Left lung (tissue), 14 donors: ENCODE measurements around the gene ATAD5. TPM values are rescaled to one million over a fixed set of nuclear protein-coding genes. Genes with fewer than 3 reads are reported as not detected.

Experiments
- ATAC-seq: fragments of 200-7000 bp; cut with Tn5 transposase; one replicate; pipeline ENCODE4 v1.9.1; 2020; ENCODE audit warnings: moderate library complexity
- DNase-seq, 4 donors: peaks; one replicate each; pipeline ENCODE4 v3.0.0-alpha.2; 2013 to 2020
- H3K27ac ChIP-seq, 2 donors: fragments of 200-600 bp; sonication (generic) in 1 of 2; one replicate each; pipeline versions ENCODE4 v1.5.0 to v1.8.0; 2020 to 2021
- H3K27me3 ChIP-seq, 2 donors: fragments of 200-600 bp; sonication (generic) in 1 of 2; one replicate each; pipeline versions ENCODE4 v1.5.0 to v1.8.0; 2020 to 2021
- H3K36me3 ChIP-seq, 2 donors: fragments of 200-600 bp; sonication (generic) in 1 of 2; one replicate each; pipeline versions ENCODE4 v1.5.0 to v1.8.0; 2020 to 2021
- H3K4me1 ChIP-seq, 2 donors: fragments of 200-600 bp; one replicate each; pipeline ENCODE4 v1.8.0; 2021
- H3K4me3 ChIP-seq, 2 donors: fragments of 200-600 bp; sonication (generic) in 1 of 2; one replicate each; pipeline versions ENCODE4 v1.5.0 to v1.8.0; 2020 to 2021; ENCODE audit warnings: mild to moderate bottlenecking in 1 of 2
- H3K9me3 ChIP-seq, 2 donors: fragments of 200-600 bp; sonication (generic) in 1 of 2; one replicate each; pipeline versions ENCODE4 v1.5.0 to v1.8.0; 2020 to 2021
- intact Hi-C, 2 donors: fragments of 100-400 bp; cut with DNase I; formaldehyde crosslinking; loops; one replicate each; pipeline versions ENCODE4 v1.11.2 to v1.14.2; 2022
- long read RNA-seq, 12 donors: library from polyadenylated mRNA in 2 of 12; unstranded in 2 of 12; transcript quantifications; one replicate each; pipeline ENCODE4 v2.0.0 and lab custom pipeline, GENCODE V29; 2019 to 2026
- polyA plus RNA-seq, 6 donors: library from polyadenylated mRNA; unstranded; fragments of 120-200 nt; gene quantifications; one replicate each; pipeline ENCODE4 v1.2.1, GENCODE V29; 2013; ENCODE audit not compliant: insufficient read length in 6 of 6
- total RNA-seq, 2 donors: library from RNA; stranded (reverse); fragmentation: NEBNext Ultra II Directional; extraction: Animal tissue kit (Norgen Biotek cat#: 25700); gene quantifications; one replicate each; pipeline ENCODE4 v1.2.1, GENCODE V29; 2021
- TF ChIP-seq, protein P1 (sequence below), 2 donors: fragments of 200-600 bp; sonication (generic) in 1 of 2; IDR thresholded peaks; one replicate each; pipeline versions ENCODE4 v1.5.0 to v1.8.0; 2021; ENCODE audit warnings: antibody characterized with exemption in 2 of 2
- donor health status: DM: no; HTN: yes; CAD: no.
- donor health status: DM: no; HTN: no; CAD: no.

ATAD5 gene, protein sequence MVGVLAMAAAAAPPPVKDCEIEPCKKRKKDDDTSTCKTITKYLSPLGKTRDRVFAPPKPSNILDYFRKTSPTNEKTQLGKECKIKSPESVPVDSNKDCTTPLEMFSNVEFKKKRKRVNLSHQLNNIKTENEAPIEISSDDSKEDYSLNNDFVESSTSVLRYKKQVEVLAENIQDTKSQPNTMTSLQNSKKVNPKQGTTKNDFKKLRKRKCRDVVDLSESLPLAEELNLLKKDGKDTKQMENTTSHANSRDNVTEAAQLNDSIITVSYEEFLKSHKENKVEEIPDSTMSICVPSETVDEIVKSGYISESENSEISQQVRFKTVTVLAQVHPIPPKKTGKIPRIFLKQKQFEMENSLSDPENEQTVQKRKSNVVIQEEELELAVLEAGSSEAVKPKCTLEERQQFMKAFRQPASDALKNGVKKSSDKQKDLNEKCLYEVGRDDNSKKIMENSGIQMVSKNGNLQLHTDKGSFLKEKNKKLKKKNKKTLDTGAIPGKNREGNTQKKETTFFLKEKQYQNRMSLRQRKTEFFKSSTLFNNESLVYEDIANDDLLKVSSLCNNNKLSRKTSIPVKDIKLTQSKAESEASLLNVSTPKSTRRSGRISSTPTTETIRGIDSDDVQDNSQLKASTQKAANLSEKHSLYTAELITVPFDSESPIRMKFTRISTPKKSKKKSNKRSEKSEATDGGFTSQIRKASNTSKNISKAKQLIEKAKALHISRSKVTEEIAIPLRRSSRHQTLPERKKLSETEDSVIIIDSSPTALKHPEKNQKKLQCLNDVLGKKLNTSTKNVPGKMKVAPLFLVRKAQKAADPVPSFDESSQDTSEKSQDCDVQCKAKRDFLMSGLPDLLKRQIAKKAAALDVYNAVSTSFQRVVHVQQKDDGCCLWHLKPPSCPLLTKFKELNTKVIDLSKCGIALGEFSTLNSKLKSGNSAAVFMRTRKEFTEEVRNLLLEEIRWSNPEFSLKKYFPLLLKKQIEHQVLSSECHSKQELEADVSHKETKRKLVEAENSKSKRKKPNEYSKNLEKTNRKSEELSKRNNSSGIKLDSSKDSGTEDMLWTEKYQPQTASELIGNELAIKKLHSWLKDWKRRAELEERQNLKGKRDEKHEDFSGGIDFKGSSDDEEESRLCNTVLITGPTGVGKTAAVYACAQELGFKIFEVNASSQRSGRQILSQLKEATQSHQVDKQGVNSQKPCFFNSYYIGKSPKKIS (N-terminal part only)
- total RNA-seq (1 to 10 TPM; 2.6 to 4.4 TPM), polyA plus RNA-seq (10 to 100 TPM in 3 of 6 donors, 1 to 10 TPM in 3; 7.2 to 10.6 (median 10.0) TPM)
- long read RNA-seq, donor 1, partial matches to known transcripts = 13 of 23 reads
- long read RNA-seq, donor 1, other reads (novel, unspliced or antisense) = 10 of 23 reads
- long read RNA-seq, donor 2, partial matches to known transcripts = 33 of 33 reads
- long read RNA-seq, donor 2, other reads (novel, unspliced or antisense) = 0 of 33 reads
- long read RNA-seq, donor 3 = 0 reads
- long read RNA-seq, donor 4, partial matches to known transcripts = 1 of 1 reads
- long read RNA-seq, donor 4, other reads (novel, unspliced or antisense) = 0 of 1 reads
- long read RNA-seq, donor 5 = 0 reads
- long read RNA-seq, donor 6, partial matches to known transcripts = 6 of 6 reads
- long read RNA-seq, donor 6, other reads (novel, unspliced or antisense) = 0 of 6 reads
- long read RNA-seq, donor 7, partial matches to known transcripts = 0 of 7 reads
- long read RNA-seq, donor 7, other reads (novel, unspliced or antisense) = 7 of 7 reads
- long read RNA-seq, donor 8, partial matches to known transcripts = 0 of 11 reads
- long read RNA-seq, donor 8, other reads (novel, unspliced or antisense) = 11 of 11 reads
- long read RNA-seq, donor 9 = 0 reads
- long read RNA-seq, donor 10, partial matches to known transcripts = 2 of 3 reads
- long read RNA-seq, donor 10, other reads (novel, unspliced or antisense) = 1 of 3 reads
- long read RNA-seq, donor 11 = 0 reads
- long read RNA-seq, donor 12, partial matches to known transcripts = 6 of 14 reads
- long read RNA-seq, donor 12, other reads (novel, unspliced or antisense) = 8 of 14 reads

DNA sequence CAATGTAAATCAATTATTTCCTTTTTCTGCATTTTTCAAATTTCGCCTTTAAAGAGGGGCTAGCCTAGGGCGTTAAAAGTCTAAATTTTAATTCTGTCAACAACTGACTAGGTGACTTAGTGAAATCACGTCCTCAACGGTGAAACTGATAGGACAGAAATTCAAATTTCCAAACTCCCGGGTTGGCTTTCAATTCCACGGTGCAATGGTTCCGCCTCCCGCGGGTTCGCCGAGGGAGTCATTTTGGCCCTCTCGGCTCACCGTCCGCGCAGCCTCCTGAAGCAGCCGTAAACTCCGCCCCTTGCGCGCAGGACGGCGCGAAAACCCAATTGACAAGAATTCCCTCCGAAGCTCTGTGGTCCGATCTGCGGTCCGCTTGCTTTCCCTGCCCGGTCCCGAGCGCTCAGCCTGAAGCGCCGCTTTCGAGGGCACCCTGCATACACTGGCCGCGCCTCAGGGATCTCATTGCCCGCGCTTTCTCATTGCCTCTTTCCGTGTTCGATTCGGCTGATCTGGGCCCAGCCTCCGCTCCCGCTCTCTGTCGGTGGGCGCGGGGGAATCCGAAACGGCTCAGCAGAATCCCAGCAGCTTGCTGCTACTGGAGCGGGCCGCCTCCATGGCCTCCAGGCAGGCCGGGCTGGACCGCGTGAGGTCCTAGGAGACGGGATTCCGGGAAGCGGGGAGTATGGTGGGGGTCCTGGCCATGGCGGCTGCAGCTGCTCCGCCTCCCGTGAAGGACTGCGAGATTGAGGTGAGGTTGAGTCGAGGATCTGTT lies at the start of gene ATAD5:
Gene ATAD5 (plus strand): TSS at position 304 of the 775 bp plus-strand sequence. CDS start 382 bp downstream, at position 686.
- peak within 1 kb of the TSS; percentile 71 to 80 for H3K4me3 ChIP-seq
- H3K36me3 ChIP-seq = no peaks in the 10 kb centered on the region
- H3K27ac ChIP-seq = peak within 1 kb of the TSS in 1 of 2 donors; percentile 63
- ATAC-seq (peak; percentile 99), DNase-seq (peak; percentile 92 to 97 (median 94))
- TF ChIP-seq, protein P1, sequence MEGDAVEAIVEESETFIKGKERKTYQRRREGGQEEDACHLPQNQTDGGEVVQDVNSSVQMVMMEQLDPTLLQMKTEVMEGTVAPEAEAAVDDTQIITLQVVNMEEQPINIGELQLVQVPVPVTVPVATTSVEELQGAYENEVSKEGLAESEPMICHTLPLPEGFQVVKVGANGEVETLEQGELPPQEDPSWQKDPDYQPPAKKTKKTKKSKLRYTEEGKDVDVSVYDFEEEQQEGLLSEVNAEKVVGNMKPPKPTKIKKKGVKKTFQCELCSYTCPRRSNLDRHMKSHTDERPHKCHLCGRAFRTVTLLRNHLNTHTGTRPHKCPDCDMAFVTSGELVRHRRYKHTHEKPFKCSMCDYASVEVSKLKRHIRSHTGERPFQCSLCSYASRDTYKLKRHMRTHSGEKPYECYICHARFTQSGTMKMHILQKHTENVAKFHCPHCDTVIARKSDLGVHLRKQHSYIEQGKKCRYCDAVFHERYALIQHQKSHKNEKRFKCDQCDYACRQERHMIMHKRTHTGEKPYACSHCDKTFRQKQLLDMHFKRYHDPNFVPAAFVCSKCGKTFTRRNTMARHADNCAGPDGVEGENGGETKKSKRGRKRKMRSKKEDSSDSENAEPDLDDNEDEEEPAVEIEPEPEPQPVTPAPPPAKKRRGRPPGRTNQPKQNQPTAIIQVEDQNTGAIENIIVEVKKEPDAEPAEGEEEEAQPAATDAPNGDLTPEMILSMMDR (IDR thresholded peaks at IDR 0.05) = no peak
- no peaks in the 10 kb centered on the region for H3K9me3 ChIP-seq
- intact Hi-C loops = no loop called here
- peaks cover 0 to 16% of the 10 kb centered on the region in 2 donors for H3K4me1 ChIP-seq
- H3K27me3 ChIP-seq = no peaks in the 10 kb centered on the region

DNA sequence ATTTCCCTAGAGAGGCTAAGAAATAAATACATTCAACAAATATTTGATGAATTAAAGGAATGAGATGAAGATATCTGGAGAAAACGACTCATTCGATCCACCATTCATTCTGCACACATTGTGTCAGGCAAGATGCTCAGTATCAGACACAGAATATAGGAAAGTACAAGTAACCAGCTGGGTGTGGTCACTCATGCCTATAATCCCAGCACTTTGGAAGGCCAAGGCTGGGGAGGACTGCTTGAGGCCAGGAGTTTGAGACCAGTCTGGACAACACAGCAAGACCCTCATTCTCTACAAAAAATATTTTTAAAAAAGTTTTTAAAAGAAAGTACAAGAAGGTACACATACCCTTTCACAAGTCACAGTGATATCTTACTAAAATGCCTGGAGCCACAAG lies 49.6 kb upstream of the ATAD5 start:
- no peaks in the 10 kb centered on the region for H3K27me3 ChIP-seq
- no peaks in the 10 kb centered on the region for H3K9me3 ChIP-seq
- intact Hi-C loops = no loop called here
- peaks cover 0 to 2% of the 10 kb centered on the region in 2 donors for H3K4me1 ChIP-seq
- ATAC-seq (no peak), DNase-seq (no peak)
- no peak overlapping the region for H3K4me3 ChIP-seq
- peaks cover 0 to 84% of the 10 kb centered on the region in 2 donors for H3K36me3 ChIP-seq
- TF ChIP-seq, protein P1 (IDR thresholded peaks at IDR 0.05) = no peak
- no peak overlapping the region for H3K27ac ChIP-seq

DNA sequence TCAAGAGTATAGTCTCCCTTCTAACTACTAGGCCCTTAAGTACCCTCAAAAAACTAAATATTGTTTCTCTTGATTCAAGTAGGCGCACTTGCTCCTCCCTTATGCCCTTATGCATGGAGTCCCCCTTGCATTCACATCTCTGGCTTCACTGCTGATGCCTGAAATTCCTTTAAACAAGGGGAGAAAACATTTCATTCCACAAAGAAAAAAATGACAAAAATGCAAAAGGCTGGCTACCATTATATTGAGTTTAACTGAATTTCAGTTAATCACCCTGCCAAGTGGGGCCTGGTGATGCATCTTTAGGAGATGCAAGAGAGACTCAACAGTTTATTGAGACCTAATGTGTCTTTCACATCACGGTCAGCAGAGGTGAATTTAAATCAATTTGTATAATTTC lies 42.8 kb upstream of the ATAD5 start:
- Histone ChIP-seq H3K27ac (no peak overlapping the region), H3K4me1 (peaks cover 0 to 3% of the 10 kb centered on the region in 2 donors), H3K27me3 (no peaks in the 10 kb centered on the region), H3K9me3 (no peaks in the 10 kb centered on the region), H3K4me3 (no peak overlapping the region), H3K36me3 (peaks cover 0 to 100% of the 10 kb centered on the region in 2 donors)
- TF ChIP-seq, protein P1 (IDR thresholded peaks at IDR 0.05) = no peak
- peak; percentile 32 for ATAC-seq
- intact Hi-C loops = no loop called here
- no peak for DNase-seq
